ENCODE data around the gene MYO10.

- no peak for TF ChIP-seq CTCF (IDR thresholded peaks at IDR 0.05)
- no peak for TF ChIP-seq EP300 (IDR thresholded peaks at IDR 0.05; ENCODE audit: low read depth)
- TF ChIP-seq POLR2AphosphoS5 (IDR thresholded peaks at IDR 0.05): no peak
Observed at GRCh38 chr5:16754086-16754485, 182.0 kb downstream of the MYO10 start.
